Lung (tissue), 12 donors: ENCODE measurements around the gene TOLLIP. TPM values are rescaled to one million over a fixed set of nuclear protein-coding genes. Genes with fewer than 3 reads are reported as not detected.

ENCODE experiments used
- ATAC-seq: fragments of 200-7000 bp; cut with Tn5 transposase; one replicate; pipeline ENCODE4 v1.9.1; 2020; ENCODE audit warnings: moderate number of reproducible peaks; ENCODE audit not compliant: insufficient read depth, low FRiP score
- DNase-seq, 3 donors: peaks; one replicate each; pipeline ENCODE4 v3.0.0-alpha.2; 2013 to 2017
- H3K27ac ChIP-seq, 2 donors: one replicate each; pipeline ENCODE4 v1.5.1; 2013; ENCODE audit warnings: mild to moderate bottlenecking in 2 of 2, moderate library complexity in 2 of 2, control low read depth in 1 of 2, inconsistent platforms in 1 of 2, low read depth in 1 of 2, low read length in 1 of 2
- H3K27me3 ChIP-seq, 3 donors: one replicate each; pipeline ENCODE4 v1.5.1; 2013; ENCODE audit warnings: low read length in 2 of 3; ENCODE audit not compliant: control insufficient read depth in 3 of 3, insufficient read depth in 3 of 3
- H3K36me3 ChIP-seq, 4 donors: one replicate each; pipeline ENCODE4 v1.5.1; 2013; ENCODE audit warnings: low read length in 4 of 4, mild to moderate bottlenecking in 1 of 4, moderate library complexity in 1 of 4; ENCODE audit not compliant: control insufficient read depth in 4 of 4, insufficient read depth in 4 of 4
- H3K4me1 ChIP-seq, 5 donors: one replicate each; pipeline ENCODE4 v1.5.1; 2013; ENCODE audit warnings: low read length in 5 of 5, mild to moderate bottlenecking in 2 of 5, moderate library complexity in 1 of 5; ENCODE audit not compliant: control insufficient read depth in 5 of 5, insufficient read depth in 5 of 5
- H3K4me3 ChIP-seq: one replicate; pipeline ENCODE4 v1.5.1; 2013; ENCODE audit warnings: mild to moderate bottlenecking, control low read depth, moderate library complexity
- H3K9ac ChIP-seq, 2 donors: one replicate each; pipeline ENCODE4 v1.5.1; 2013; ENCODE audit warnings: low read length in 2 of 2, control low read depth in 1 of 2; ENCODE audit not compliant: insufficient read depth in 1 of 2
- H3K9me3 ChIP-seq, 4 donors: one replicate each; pipeline ENCODE4 v1.5.1; 2013; ENCODE audit warnings: low read length in 3 of 4, mild to moderate bottlenecking in 1 of 4, moderate library complexity in 1 of 4; ENCODE audit not compliant: control insufficient read depth in 4 of 4, insufficient read depth in 3 of 4
- WGBS, 2 donors: extraction: QIAGEN DNeasy Blood & Tissue Kit; methylation state at CpG; one replicate each; pipeline ENCODE4 v1.1.7; 2013; 5-methylcytosine and 5-hydroxymethylcytosine counted together
- polyA plus RNA-seq, 2 donors: library from polyadenylated mRNA; stranded (reverse); fragments of 200-250 nt; gene quantifications; one replicate each; pipeline ENCODE4 v1.2.1, GENCODE V29; 2013
- total RNA-seq, 2 donors: library from RNA; depleted of rRNA in 1 of 2; stranded (reverse); fragments of >200 nt in 1 of 2; gene quantifications; one replicate each; pipeline ENCODE4 v1.2.1, GENCODE V29; 2014 to 2021
- TF ChIP-seq, protein P1 (sequence below): IDR thresholded peaks from 2 replicates; pipeline ENCODE4 v1.5.1; 2012; ENCODE audit warnings: mild to moderate bottlenecking; ENCODE audit errors: control extremely low read depth, extremely low read depth
- donor health status: control.
- donor health status: control.
- donor health status: Bipolar disorder and iron deficiency.
- donor health status: healthy.
- donor health status: DM: yes; HTN: yes; CAD: no.

The TOLLIP gene
- total and polyA plus RNA-seq, 4 donors = 26.9 to 79.4 (median 43.4) TPM

DNA sequence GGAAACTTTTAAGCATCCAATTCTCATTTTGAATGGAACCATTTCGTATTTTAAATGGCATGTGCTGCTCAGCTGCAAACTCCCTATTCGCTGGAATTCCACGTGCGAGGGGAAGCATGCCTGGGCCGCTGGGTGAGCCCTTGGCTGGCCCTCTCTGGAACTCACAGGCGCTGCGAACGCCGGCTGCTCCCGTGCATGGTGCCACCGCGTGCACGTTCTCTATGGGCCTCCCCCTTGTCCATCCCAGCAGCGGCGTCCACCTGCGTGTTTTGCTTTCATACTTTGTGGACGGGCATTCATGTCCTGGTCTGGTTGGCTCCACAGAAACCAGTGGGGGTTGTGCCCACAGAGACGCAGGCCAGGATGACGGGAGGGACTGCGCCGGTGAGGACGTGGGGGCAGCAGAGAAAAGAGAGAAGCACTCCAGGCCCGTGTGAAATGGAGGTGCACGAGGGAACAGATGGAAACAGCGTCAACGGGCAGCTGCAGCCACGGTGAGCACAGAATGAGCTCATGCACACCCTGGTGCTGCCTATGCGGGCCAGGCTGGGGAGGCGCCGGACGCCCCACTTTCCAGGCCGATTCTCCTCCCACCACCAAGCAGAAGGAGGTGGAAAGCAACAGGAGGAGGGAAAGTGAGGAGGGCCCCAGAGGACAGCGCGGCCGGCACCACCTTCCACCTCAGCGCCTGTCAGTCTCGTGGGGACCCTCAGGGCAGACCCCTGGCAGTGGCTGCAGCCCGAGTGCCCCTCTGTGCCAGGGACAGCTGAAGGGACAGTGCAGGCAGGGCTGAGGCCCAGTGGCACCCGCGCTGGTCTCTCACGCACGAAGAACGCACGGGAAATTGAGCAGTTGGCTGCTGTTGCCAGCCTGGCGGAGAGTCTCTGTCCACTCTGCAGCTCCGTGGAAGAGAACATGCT, 29.1 kb downstream of the TOLLIP start:
- DNase-seq (no peak), ATAC-seq (no peak)
- H3K27ac ChIP-seq = no peak overlapping the region
- peaks cover 0 to 75% (median 2%) of the 10 kb centered on the region in 4 donors for H3K36me3 ChIP-seq
- H3K27me3 ChIP-seq = no peaks in the 10 kb centered on the region
- peaks cover 0 to 3% (median 0%) of the 10 kb centered on the region in 5 donors for H3K4me1 ChIP-seq
- H3K9ac ChIP-seq = no peak overlapping the region
- H3K9me3 ChIP-seq = no peaks in the 10 kb centered on the region
- no peak overlapping the region for H3K4me3 ChIP-seq
- TF ChIP-seq, protein P1, sequence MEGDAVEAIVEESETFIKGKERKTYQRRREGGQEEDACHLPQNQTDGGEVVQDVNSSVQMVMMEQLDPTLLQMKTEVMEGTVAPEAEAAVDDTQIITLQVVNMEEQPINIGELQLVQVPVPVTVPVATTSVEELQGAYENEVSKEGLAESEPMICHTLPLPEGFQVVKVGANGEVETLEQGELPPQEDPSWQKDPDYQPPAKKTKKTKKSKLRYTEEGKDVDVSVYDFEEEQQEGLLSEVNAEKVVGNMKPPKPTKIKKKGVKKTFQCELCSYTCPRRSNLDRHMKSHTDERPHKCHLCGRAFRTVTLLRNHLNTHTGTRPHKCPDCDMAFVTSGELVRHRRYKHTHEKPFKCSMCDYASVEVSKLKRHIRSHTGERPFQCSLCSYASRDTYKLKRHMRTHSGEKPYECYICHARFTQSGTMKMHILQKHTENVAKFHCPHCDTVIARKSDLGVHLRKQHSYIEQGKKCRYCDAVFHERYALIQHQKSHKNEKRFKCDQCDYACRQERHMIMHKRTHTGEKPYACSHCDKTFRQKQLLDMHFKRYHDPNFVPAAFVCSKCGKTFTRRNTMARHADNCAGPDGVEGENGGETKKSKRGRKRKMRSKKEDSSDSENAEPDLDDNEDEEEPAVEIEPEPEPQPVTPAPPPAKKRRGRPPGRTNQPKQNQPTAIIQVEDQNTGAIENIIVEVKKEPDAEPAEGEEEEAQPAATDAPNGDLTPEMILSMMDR = no peak
- 94 to 95% methylated on average over 44 to 46 of the region's 46 CpGs for WGBS, 2 donors

DNA sequence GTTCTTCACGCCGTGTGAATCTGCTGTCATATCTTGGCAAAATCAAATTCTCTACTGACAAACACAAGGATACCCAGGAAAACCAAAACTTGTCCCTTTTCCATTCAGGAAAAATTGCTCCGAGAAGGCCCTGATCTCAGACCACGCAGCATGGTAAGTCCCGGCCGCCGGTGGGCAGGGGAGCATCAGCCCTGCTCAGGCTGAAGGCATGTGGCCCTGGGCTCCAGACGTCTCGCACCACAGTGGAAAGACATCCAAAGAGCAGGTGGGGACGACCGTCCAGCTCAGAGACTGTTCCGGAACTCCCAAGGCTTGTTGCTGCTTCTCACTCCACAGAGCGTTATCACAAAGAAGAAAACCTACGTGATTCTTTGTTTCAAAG, 29.8 kb downstream of the TOLLIP start:
- no peaks in the 10 kb centered on the region for H3K9me3 ChIP-seq
- TF ChIP-seq, protein P1 = no peak
- H3K4me3 ChIP-seq = no peak overlapping the region
- no peak for DNase-seq
- WGBS, 2 donors = 95 to 96% methylated on average over 14 of the region's 14 CpGs
- peaks cover 0 to 3% (median 0%) of the 10 kb centered on the region in 5 donors for H3K4me1 ChIP-seq
- no peak overlapping the region for H3K9ac ChIP-seq
- ATAC-seq = no peak
- no peak overlapping the region for H3K27ac ChIP-seq
- no peaks in the 10 kb centered on the region for H3K27me3 ChIP-seq
- peaks cover 0 to 73% (median under 1%) of the 10 kb centered on the region in 4 donors for H3K36me3 ChIP-seq

DNA sequence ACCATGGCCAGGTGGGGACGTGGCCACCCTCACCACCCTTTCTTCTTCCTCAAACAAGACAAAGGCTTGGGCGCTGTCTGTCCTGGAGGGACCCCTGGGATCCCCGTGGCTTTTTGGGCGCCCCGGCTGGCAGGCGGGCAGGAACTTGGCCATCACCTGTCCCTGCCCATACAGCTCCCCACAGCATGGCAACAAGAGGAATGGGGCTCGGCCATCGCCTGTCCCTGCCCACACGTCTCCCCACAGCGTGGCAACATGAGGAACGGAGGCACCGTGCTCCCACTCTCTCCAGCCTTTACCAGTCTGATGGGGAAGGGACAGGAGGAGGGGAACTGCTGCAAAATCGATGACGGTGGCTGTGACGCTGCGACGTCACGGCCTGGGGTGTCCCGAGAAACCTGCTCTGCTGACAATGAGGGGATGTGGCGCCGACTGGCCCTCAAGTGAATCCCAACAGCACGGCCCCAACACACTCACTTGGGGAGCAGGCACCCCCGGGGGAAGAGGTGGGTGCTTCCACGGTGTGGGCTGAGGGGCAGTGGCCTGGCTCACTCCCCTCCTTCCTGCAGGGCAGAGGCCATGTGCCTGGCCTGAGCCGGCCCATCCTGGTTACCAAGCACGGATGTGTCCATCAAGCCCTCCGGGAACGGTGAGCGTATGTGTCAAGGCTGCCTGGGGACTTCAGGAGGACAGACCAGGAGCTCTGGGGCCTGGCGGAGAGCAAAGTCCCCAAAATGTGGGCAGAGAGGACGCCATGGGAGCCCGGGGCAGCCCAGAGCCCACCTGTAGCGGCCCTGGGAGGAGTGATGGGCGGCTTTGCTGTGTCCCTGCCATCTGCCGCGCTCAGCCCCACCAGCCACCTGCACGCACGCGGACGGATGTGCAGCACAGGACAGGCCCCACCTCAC, 30.4 kb downstream of the TOLLIP start:
- DNase-seq = no peak
- TF ChIP-seq, protein P1 = no peak
- 95 to 96% methylated on average over 40 of the region's 40 CpGs for WGBS, 2 donors
- Histone ChIP-seq H3K27ac (no peak overlapping the region), H3K4me1 (peaks cover 0 to 3% (median 0%) of the 10 kb centered on the region in 5 donors), H3K4me3 (no peak overlapping the region), H3K9ac (no peak overlapping the region), H3K27me3 (no peaks in the 10 kb centered on the region), H3K9me3 (no peaks in the 10 kb centered on the region), H3K36me3 (peaks cover 0 to 73% (median 0%) of the 10 kb centered on the region in 4 donors)
- ATAC-seq = no peak
